Ascending aorta (tissue), 2 donors: ENCODE measurements around the gene KRTAP5-8. TPM values are rescaled to one million over a fixed set of nuclear protein-coding genes. Genes with fewer than 3 reads are reported as not detected.
"Not testable (repeated sequence)": the region's sequence is repeated elsewhere in the genome, so short reads cannot be mapped to it uniquely, and the experiment has no call there.

Experiments
- DNase-seq, 2 donors: peaks; one replicate each; pipeline ENCODE4 v3.0.0-alpha.2; 2019; ENCODE audit warnings: low spot score in 2 of 2
- H3K27ac ChIP-seq, 2 donors: fragments of 200-600 bp; sonication (generic); one replicate each; pipeline ENCODE4 v1.5.1; 2016 to 2017; ENCODE audit warnings: mild to moderate bottlenecking in 1 of 2
- H3K27me3 ChIP-seq: fragments of 200-600 bp; sonication (generic); one replicate; pipeline ENCODE4 v1.5.1; 2017
- H3K36me3 ChIP-seq, 2 donors: fragments of 200-600 bp; sonication (generic); one replicate each; pipeline ENCODE4 v1.5.1; 2016
- H3K4me1 ChIP-seq, 2 donors: fragments of 200-600 bp; sonication (generic); one replicate each; pipeline ENCODE4 v1.5.1; 2016 to 2017; ENCODE audit warnings: mild to moderate bottlenecking in 1 of 2
- H3K4me3 ChIP-seq, 2 donors: fragments of 200-600 bp; sonication (generic); one replicate each; pipeline ENCODE4 v1.5.1; 2016 to 2017; ENCODE audit warnings: mild to moderate bottlenecking in 1 of 2
- H3K9me3 ChIP-seq, 2 donors: fragments of 200-600 bp; sonication (generic); one replicate each; pipeline ENCODE4 v1.5.1; 2016
- CTCF ChIP-seq, 3 experiments: fragments of 200-600 bp in 2 of 3; fragments of 450-650 bp in 1 of 3; sonication (generic) in 2 of 3; IDR thresholded peaks; one replicate each; pipeline ENCODE4 v1.5.1; 2016 to 2019; ENCODE audit warnings: antibody characterized with exemption in 3 of 3, mild to moderate bottlenecking in 1 of 3, moderate library complexity in 1 of 3
- intact Hi-C: fragments of 100-400 bp; cut with DNase I; formaldehyde crosslinking; loops from one replicate; pipeline ENCODE4 v1.15.1; 2023
- total RNA-seq: library from RNA; depleted of rRNA; stranded (reverse); fragments of >200 nt; gene quantifications from one replicate; pipeline ENCODE4 v1.1.0, GENCODE V29; 2016

Gene KRTAP5-8
- total RNA-seq, 1 donor from 2014 or later = not detected

- H3K9me3 ChIP-seq = no peaks in the 10 kb centered on the region
- H3K4me1 ChIP-seq = no peaks in the 10 kb centered on the region
- H3K4me3 ChIP-seq = no peak overlapping the region
- DNase-seq = no peak
- no peak for TF ChIP-seq CTCF (IDR thresholded peaks at IDR 0.05)
- intact Hi-C loops = no loop called here
- no peak overlapping the region for H3K27ac ChIP-seq
- no peaks in the 10 kb centered on the region for H3K36me3 ChIP-seq
- H3K27me3 ChIP-seq = no peaks in the 10 kb centered on the region
These were observed 21.2 kb downstream of the KRTAP5-8 start for GRCh38 chr11:71558996-71559395.

GRCh38 chr11:71562120-71562519 lies 24.3 kb downstream of the KRTAP5-8 start:
- Histone ChIP-seq H3K4me1 (no peaks in the 10 kb centered on the region), H3K27ac (no peak overlapping the region), H3K36me3 (no peaks in the 10 kb centered on the region), H3K4me3 (no peak overlapping the region), H3K9me3 (no peaks in the 10 kb centered on the region), H3K27me3 (no peaks in the 10 kb centered on the region)
- TF ChIP-seq CTCF (IDR thresholded peaks at IDR 0.05) = no peak
- DNase-seq = no peak
- intact Hi-C loops = no loop called here

- intact Hi-C loops = no loop called here
- TF ChIP-seq CTCF (IDR thresholded peaks at IDR 0.05) = no peak
- DNase-seq = no peak
- no peak overlapping the region for H3K27ac ChIP-seq
- H3K4me1 ChIP-seq = no peaks in the 10 kb centered on the region
- H3K27me3 ChIP-seq = no peaks in the 10 kb centered on the region
- no peaks in the 10 kb centered on the region for H3K9me3 ChIP-seq
- H3K36me3 ChIP-seq = no peaks in the 10 kb centered on the region
- H3K4me3 ChIP-seq = no peak overlapping the region
These were observed 25.6 kb downstream of the KRTAP5-8 start for GRCh38 chr11:71563406-71563805.

GRCh38 chr11:71564430-71564829 lies 26.6 kb downstream of the KRTAP5-8 start:
- H3K27ac ChIP-seq = no peak overlapping the region
- no peaks in the 10 kb centered on the region for H3K4me1 ChIP-seq
- no peaks in the 10 kb centered on the region for H3K9me3 ChIP-seq
- no peak for DNase-seq
- H3K27me3 ChIP-seq = no peaks in the 10 kb centered on the region
- TF ChIP-seq CTCF (IDR thresholded peaks at IDR 0.05) = no peak
- intact Hi-C loops = no loop called here
- H3K4me3 ChIP-seq = no peak overlapping the region
- no peaks in the 10 kb centered on the region for H3K36me3 ChIP-seq

GRCh38 chr11:71565263-71565662 lies 27.4 kb downstream of the KRTAP5-8 start, which contains the start of gene KRTAP5-10:
KRTAP5-10 (plus strand) TSS chr11:71565563; CDS start chr11:71565588, 25 bp downstream.
- no peak for TF ChIP-seq CTCF (IDR thresholded peaks at IDR 0.05)
- intact Hi-C loops = no loop called here

GRCh38 chr11:71566081-71566620 lies 28.3 kb downstream of the KRTAP5-8 start:
- no peaks in the 10 kb centered on the region for H3K36me3 ChIP-seq
- no peaks in the 10 kb centered on the region for H3K9me3 ChIP-seq
- H3K4me1 ChIP-seq = no peaks in the 10 kb centered on the region
- no peak overlapping the region for H3K27ac ChIP-seq
- intact Hi-C loops = no loop called here
- no peak overlapping the region for H3K4me3 ChIP-seq
- TF ChIP-seq CTCF (IDR thresholded peaks at IDR 0.05) = no peak
- H3K27me3 ChIP-seq = no peaks in the 10 kb centered on the region
- DNase-seq = no peak

More at GRCh38 chr11:71565263-71565662, 27.4 kb downstream of the KRTAP5-8 start, which contains the start of gene KRTAP5-10:
- Histone ChIP-seq H3K27ac (no peak within 1 kb of the TSS), H3K27me3 (no peaks in the 10 kb centered on the region), H3K4me1 (no peaks in the 10 kb centered on the region), H3K36me3 (no peaks in the 10 kb centered on the region), H3K4me3 (no peak within 1 kb of the TSS), H3K9me3 (no peaks in the 10 kb centered on the region)
- DNase-seq = no peak

- H3K4me3 ChIP-seq, H3K4me1 ChIP-seq, H3K9me3 ChIP-seq, H3K36me3 ChIP-seq, DNase-seq, H3K27ac ChIP-seq, H3K27me3 ChIP-seq, intact Hi-C loops: not testable (repeated sequence)
These were observed 29.1 kb downstream of the KRTAP5-8 start for GRCh38 chr11:71566626-71567599.

- H3K4me1 ChIP-seq, DNase-seq, H3K27ac ChIP-seq, H3K4me3 ChIP-seq, H3K27me3 ChIP-seq, intact Hi-C loops, H3K9me3 ChIP-seq, H3K36me3 ChIP-seq: not testable (repeated sequence)
These were observed 29.8 kb downstream of the KRTAP5-8 start for GRCh38 chr11:71567633-71568032.
